Chondrocyte (in vitro differentiated cells): ENCODE results near the gene SKAP1. TPM values are rescaled to one million over a fixed set of nuclear protein-coding genes. Genes with fewer than 3 reads are reported as not detected.

ENCODE experiments used
- DNase-seq: peaks from one replicate; pipeline ENCODE4 v3.0.0; 2021; ENCODE audit warnings: mixed read lengths, low spot score
- H3K27ac Mint-ChIP-seq: one replicate; pipeline ENCODE4 v1.8.0; 2021; ENCODE audit warnings: mild to moderate bottlenecking, moderate library complexity, mixed read lengths; ENCODE audit not compliant: unreplicated experiment
- H3K27me3 Mint-ChIP-seq: 2 replicates; pipeline ENCODE4 v1.8.0; 2021; ENCODE audit warnings: low read depth, mixed read lengths
- H3K36me3 Mint-ChIP-seq: 2 replicates; pipeline ENCODE4 v1.8.0; 2021; ENCODE audit warnings: low read depth, mixed read lengths
- H3K4me1 Mint-ChIP-seq: 2 replicates; pipeline ENCODE4 v1.8.0; 2021; ENCODE audit warnings: low read depth, mild to moderate bottlenecking, mixed read lengths
- H3K4me3 Mint-ChIP-seq: one replicate; pipeline ENCODE4 v1.8.0; 2021; ENCODE audit warnings: mild to moderate bottlenecking, moderate library complexity, mixed read lengths; ENCODE audit not compliant: unreplicated experiment
- H3K9me3 Mint-ChIP-seq: 2 replicates; pipeline ENCODE4 v1.8.0; 2021; ENCODE audit warnings: low read depth, mixed read lengths
- total RNA-seq: library from RNA; stranded (reverse); gene quantifications from 3 replicates; pipeline ENCODE4 v1.2.1, GENCODE V29; 2021
- TF ChIP-seq, protein P1 (sequence below): fragments of 200-600 bp; sonication (generic); IDR thresholded peaks from 2 replicates; pipeline ENCODE4 v1.5.0; 2021; ENCODE audit warnings: antibody characterized with exemption, mild to moderate bottlenecking, moderate library complexity

The SKAP1 gene
- total RNA-seq, 1 donor from 2014 or later, result not detected

DNA sequence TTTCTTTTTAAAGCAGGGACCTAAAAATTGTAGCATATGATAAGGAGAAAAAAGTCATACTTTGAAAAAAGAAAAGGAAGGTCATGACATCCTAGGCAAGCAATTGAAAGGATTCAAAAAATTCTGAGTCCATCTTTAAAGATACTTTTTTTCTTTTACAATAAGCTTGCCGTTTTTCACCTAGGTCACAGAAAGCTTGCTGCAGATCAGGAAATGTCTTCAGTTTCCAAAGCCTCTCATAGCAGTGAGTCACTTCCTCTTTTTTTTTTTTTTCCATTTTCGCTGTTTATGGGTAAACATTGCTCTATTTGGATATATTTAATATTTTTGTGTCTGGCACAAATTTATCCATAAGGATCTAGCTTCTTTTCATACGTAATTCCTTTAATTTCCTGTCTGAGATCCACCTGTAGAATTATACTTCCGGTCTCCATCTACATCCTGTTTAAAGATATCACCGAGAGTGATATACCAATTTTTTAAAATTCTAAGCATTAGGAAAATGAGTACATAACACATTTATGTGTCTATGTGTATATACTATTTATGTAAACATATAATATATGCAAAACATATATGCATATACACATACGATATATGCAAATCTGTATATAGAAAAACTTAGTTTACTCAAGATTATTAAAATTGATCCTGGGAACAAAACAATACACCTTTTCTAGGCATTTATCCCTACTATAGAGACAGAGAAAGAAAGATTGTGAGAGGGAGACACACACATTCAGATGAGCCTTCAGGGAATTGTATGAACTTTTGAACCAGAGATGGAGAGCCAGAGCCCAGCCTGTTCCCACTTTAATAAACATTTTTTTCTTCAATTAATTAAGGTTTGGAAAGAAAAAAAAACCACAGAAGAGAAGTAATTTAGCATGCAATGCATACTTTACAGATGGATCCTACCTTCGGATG lies 134.4 kb downstream of the SKAP1 start:
- Mint-ChIP-seq H3K9me3 (no peaks in the 10 kb centered on the region), H3K36me3 (no peaks in the 10 kb centered on the region), H3K4me3 (no peak overlapping the region), H3K27ac (no peak overlapping the region), H3K4me1 (no peaks in the 10 kb centered on the region), H3K27me3 (peaks cover 64% of the 10 kb centered on the region)
- TF ChIP-seq, protein P1, sequence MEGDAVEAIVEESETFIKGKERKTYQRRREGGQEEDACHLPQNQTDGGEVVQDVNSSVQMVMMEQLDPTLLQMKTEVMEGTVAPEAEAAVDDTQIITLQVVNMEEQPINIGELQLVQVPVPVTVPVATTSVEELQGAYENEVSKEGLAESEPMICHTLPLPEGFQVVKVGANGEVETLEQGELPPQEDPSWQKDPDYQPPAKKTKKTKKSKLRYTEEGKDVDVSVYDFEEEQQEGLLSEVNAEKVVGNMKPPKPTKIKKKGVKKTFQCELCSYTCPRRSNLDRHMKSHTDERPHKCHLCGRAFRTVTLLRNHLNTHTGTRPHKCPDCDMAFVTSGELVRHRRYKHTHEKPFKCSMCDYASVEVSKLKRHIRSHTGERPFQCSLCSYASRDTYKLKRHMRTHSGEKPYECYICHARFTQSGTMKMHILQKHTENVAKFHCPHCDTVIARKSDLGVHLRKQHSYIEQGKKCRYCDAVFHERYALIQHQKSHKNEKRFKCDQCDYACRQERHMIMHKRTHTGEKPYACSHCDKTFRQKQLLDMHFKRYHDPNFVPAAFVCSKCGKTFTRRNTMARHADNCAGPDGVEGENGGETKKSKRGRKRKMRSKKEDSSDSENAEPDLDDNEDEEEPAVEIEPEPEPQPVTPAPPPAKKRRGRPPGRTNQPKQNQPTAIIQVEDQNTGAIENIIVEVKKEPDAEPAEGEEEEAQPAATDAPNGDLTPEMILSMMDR, result no peak
- no peak for DNase-seq

GRCh38 chr17:48294806-48295361 lies 135.1 kb downstream of the SKAP1 start:
- TF ChIP-seq, protein P1, result no peak
- Mint-ChIP-seq H3K27me3 (peaks cover 64% of the 10 kb centered on the region), H3K4me3 (no peak overlapping the region), H3K36me3 (no peaks in the 10 kb centered on the region), H3K4me1 (no peaks in the 10 kb centered on the region), H3K27ac (no peak overlapping the region), H3K9me3 (no peaks in the 10 kb centered on the region)
- DNase-seq, result no peak

DNA sequence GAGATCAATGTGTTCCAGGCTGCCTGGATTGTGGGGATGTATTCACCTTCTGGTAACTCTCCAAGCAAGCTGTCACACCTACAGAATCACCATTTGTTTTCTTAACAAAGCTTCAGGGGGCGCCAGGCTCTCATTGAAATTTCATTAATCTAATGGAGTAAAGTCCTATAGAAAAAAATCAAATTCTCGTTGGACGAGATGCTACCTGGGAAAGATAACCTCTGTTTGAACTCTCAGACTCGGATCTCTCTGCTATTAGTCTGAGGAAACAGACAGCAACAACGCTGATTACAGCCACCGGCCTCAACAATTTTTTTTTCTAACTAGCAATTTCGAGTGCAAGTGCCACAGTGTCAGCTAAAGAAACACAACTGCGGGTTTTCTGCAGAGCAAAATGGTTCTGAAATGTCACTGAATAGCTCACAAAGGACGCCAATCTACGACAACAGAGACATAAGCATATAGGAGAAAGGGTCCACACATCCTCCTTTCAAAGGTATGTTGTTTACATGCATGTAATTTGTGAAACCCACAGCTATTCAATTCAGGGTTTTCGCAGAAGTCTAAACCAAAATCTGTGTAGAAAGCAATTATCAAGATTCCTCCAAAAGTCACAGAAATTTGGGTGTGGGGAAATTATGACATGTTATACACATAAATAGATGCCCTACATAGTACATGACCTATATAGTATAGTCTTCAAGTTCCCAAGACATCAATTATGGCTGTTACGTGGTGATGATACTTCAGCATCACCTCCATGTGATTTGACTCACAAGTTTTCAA lies 135.8 kb downstream of the SKAP1 start:
- Mint-ChIP-seq H3K4me3 (no peak overlapping the region), H3K27ac (no peak overlapping the region)

GRCh38 chr17:48293319-48294019 lies 136.5 kb downstream of the SKAP1 start:
- Mint-ChIP-seq H3K4me1 (no peaks in the 10 kb centered on the region), H3K4me3 (no peak overlapping the region), H3K27me3 (peaks cover 54% of the 10 kb centered on the region), H3K9me3 (no peaks in the 10 kb centered on the region), H3K27ac (no peak overlapping the region), H3K36me3 (no peaks in the 10 kb centered on the region)
- TF ChIP-seq, protein P1, result no peak
- DNase-seq, result no peak

More for the DNA sequence above, 135.8 kb downstream of the SKAP1 start:
- no peaks in the 10 kb centered on the region for H3K36me3 Mint-ChIP-seq
- no peaks in the 10 kb centered on the region for H3K9me3 Mint-ChIP-seq
- TF ChIP-seq, protein P1, result no peak
- peaks cover 58% of the 10 kb centered on the region for H3K27me3 Mint-ChIP-seq
- H3K4me1 Mint-ChIP-seq, result no peaks in the 10 kb centered on the region
- no peak for DNase-seq
